Activated T-helper 2 cell treated with anti-CD3 and anti-CD28 coated beads, Interferon-gamma antibody, Interleukin-2, Interleukin-4, amounts not matched to agents 10 μg/mL and 5 μg/mL and 100 μg/mL, durations not matched to agents 14 hours and 24 hours and 36 hours (primary cell): ENCODE data around the gene TYW1B. TPM values are rescaled to one million over a fixed set of nuclear protein-coding genes. Genes with fewer than 3 reads are reported as not detected.
"Not testable (repeated sequence)": the region's sequence is repeated elsewhere in the genome, so short reads cannot be mapped to it uniquely, and the experiment has no call there.

Experiments
- DNase-seq: peaks from one replicate; pipeline ENCODE4 v3.0.0; 2021; ENCODE audit warnings: low spot score
- H3K27ac Mint-ChIP-seq: one replicate; pipeline ENCODE4 v1.8.0; 2021; ENCODE audit warnings: mixed read lengths
- H3K27me3 Mint-ChIP-seq: one replicate; pipeline ENCODE4 v1.8.0; 2021; ENCODE audit warnings: low read depth, mixed read lengths
- H3K36me3 Mint-ChIP-seq: one replicate; pipeline ENCODE4 v1.8.0; 2021; ENCODE audit warnings: low read depth, mixed read lengths
- H3K4me1 Mint-ChIP-seq: one replicate; pipeline ENCODE4 v1.8.0; 2021; ENCODE audit warnings: low read depth, mixed read lengths
- H3K4me3 Mint-ChIP-seq: one replicate; pipeline ENCODE4 v1.8.0; 2021; ENCODE audit warnings: low read depth, mild to moderate bottlenecking, moderate library complexity, mixed read lengths
- H3K9me3 Mint-ChIP-seq: one replicate; pipeline ENCODE4 v1.8.0; 2021; ENCODE audit warnings: mixed read lengths
- intact Hi-C: fragments of 100-400 bp; cut with micrococcal nuclease; formaldehyde crosslinking; loops from one replicate; pipeline ENCODE4 v1.15.1; 2023
- total RNA-seq: library from RNA; stranded (reverse); gene quantifications from 2 replicates; pipeline ENCODE4 v1.2.3, GENCODE V29; 2022

The TYW1B gene
- total RNA-seq, 1 donor from 2014 or later: 3.6 TPM

DNA sequence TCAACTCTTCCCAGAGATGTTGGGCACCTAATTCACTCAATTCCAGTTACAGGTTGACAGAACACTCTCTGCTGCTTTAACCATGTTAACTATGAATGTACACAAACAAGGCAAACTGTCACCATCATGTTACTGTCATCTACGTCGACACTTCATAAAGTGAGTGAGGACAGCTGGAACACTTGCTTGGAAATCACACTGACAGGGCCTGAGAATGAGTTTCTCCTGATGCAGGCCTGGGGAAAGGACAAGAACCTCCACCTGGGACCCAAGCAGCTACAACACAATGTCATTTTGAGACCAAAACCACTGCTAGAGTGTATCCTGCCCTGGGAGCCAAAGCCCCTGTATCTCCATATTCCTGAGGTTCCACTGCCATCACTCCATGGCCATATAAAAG is 98.9 kb downstream of the TYW1B start:
- H3K4me3 Mint-ChIP-seq, DNase-seq, intact Hi-C loops, H3K27me3 Mint-ChIP-seq, H3K4me1 Mint-ChIP-seq, H3K27ac Mint-ChIP-seq: not testable (repeated sequence)
- Mint-ChIP-seq H3K36me3 (peaks cover 37% of the 10 kb centered on the region), H3K9me3 (peaks cover 35% of the 10 kb centered on the region)

DNA sequence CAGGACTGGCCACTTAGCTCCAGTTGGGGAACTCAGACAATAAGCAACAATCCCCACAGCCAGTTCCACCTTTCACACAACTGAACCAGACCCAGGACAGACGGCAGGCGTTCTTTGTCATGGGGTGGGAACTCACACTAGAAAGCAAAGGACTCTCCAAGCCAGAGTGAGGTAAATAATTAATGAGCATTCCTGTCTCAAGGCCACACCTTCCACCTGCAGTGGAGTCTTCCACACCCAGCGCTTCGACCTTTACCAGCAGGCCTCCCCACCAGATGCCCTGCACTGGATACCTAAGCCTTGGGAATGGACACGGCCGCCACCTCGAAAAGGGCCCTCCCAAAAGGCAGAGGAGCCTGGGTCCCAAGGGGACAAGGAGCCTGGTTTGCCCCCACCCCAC is 105.3 kb downstream of the TYW1B start:
- H3K9me3 Mint-ChIP-seq, H3K27me3 Mint-ChIP-seq, H3K27ac Mint-ChIP-seq, DNase-seq, H3K4me1 Mint-ChIP-seq, intact Hi-C loops, H3K4me3 Mint-ChIP-seq: not testable (repeated sequence)
- H3K36me3 Mint-ChIP-seq: peaks cover 11% of the 10 kb centered on the region

DNA sequence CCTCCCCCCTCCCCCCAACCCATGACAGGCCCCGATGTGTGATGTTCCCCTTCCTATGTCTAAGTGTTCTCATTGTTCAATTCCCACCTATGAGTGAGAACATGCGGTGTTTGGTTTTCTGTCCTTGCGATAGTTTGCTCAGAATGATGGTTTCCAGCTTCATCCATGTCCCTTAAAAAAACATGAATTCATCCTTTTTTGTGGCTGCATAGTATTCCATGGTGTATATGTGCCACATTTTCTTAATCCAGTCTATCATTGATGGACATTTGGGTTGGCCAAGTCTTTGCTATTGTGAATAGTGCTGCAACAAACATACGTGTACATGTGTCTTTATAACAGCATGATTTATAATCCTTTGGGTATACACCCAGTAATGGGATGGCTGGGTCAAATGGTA is 107.1 kb downstream of the TYW1B start:
- H3K27ac Mint-ChIP-seq, H3K9me3 Mint-ChIP-seq, H3K27me3 Mint-ChIP-seq, H3K4me1 Mint-ChIP-seq, DNase-seq, H3K36me3 Mint-ChIP-seq, H3K4me3 Mint-ChIP-seq, intact Hi-C loops: not testable (repeated sequence)

DNA sequence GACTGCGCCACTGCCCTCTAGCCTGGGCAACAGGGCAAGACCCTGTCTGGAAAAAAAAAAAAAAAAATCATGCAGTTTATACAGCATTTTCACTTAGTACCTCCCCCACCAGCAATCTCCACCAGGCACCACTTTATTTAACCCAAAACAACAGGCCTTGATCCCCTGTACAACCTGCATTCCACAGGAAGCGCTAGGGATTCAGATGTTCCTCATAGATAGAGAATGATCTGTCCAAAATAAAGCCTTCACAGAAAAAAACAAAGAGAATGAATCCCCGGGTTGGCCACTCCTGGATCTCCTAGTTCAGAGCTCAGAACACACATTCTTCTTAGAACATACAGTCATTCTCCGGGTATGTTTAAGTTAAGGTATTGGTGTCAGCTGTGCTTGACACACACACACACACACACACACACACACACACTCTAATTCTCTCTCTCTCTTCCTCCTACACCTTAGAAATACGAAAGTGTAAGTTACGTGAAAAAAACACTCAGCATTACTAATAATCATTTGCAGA is 110.7 kb downstream of the TYW1B start:
- DNase-seq, H3K9me3 Mint-ChIP-seq, H3K4me1 Mint-ChIP-seq, intact Hi-C loops, H3K4me3 Mint-ChIP-seq, H3K27me3 Mint-ChIP-seq, H3K27ac Mint-ChIP-seq: not testable (repeated sequence)
- peaks cover 12% of the 10 kb centered on the region for H3K36me3 Mint-ChIP-seq

DNA sequence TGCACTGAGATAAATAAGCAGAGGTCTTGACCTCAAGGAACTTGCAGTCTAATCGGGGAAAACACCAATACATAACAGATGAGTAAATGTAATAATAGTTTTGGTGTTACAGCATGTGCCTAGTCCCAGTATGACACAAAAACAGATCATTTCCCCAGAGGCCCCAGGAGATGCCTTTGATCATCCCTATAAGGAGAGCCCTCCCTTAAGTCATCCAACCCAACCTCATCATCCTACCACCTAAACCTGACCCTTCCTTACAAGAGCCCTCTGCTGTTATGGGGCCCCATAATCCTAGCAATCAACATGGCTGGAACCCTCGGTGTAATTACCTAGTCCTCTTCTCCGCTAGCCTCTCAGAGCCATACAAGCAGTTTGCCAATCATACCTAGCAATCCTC is 116.1 kb downstream of the TYW1B start:
- H3K36me3 Mint-ChIP-seq: peaks cover 30% of the 10 kb centered on the region
- DNase-seq, H3K4me1 Mint-ChIP-seq, H3K4me3 Mint-ChIP-seq, intact Hi-C loops, H3K27me3 Mint-ChIP-seq, H3K27ac Mint-ChIP-seq: not testable (repeated sequence)
- H3K9me3 Mint-ChIP-seq: peaks cover 13% of the 10 kb centered on the region

DNA sequence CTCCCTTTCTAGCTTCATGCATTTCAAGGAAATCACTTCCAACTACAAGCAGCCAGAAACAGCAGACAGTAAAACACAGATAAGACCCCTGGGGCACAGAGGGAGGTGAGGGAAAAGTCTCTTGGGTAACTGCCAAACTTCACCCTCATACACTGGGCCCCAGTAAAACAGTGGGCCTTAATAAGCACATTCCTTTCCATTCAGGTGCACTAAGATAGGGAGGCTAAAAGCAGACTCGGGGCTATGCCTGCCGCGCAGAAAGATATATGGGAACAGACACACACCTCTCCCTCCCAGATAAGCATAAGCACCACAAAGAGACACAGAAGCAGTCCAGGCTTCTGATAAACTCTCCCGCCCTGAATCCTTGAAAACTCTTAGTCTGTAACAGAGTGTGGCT is 117.0 kb downstream of the TYW1B start:
- Mint-ChIP-seq H3K4me1 (no peaks in the 10 kb centered on the region), H3K27me3 (no peaks in the 10 kb centered on the region), H3K27ac (no peak overlapping the region), H3K4me3 (no peak overlapping the region), H3K36me3 (peaks cover 31% of the 10 kb centered on the region), H3K9me3 (peaks cover 13% of the 10 kb centered on the region)
- no peak for DNase-seq
- intact Hi-C loops: no loop called here

DNA sequence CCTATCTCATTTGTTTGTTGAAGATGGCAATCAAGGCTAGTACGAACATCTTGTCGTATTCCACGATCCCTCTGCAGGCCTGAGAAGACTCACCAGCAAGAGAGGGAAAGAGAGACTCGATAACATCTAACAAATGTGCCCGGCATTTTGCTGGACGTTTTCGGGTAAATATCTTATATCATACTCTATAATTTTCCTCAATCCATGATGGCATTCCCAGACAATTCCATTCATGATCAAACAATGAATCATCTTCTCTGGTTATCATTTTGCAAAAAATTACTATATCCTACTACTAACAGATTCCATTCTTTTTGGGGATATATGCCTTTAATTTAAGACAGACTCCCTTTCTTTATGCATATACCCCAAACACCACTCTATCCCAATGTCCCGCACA is 118.1 kb downstream of the TYW1B start:
- no peaks in the 10 kb centered on the region for H3K4me1 Mint-ChIP-seq
- H3K27ac Mint-ChIP-seq: no peak overlapping the region
- no peak overlapping the region for H3K4me3 Mint-ChIP-seq
- H3K9me3 Mint-ChIP-seq: peaks cover 13% of the 10 kb centered on the region
- intact Hi-C loops: no loop called here
- no peak for DNase-seq
- H3K27me3 Mint-ChIP-seq: no peaks in the 10 kb centered on the region
- peaks cover 31% of the 10 kb centered on the region for H3K36me3 Mint-ChIP-seq

DNA sequence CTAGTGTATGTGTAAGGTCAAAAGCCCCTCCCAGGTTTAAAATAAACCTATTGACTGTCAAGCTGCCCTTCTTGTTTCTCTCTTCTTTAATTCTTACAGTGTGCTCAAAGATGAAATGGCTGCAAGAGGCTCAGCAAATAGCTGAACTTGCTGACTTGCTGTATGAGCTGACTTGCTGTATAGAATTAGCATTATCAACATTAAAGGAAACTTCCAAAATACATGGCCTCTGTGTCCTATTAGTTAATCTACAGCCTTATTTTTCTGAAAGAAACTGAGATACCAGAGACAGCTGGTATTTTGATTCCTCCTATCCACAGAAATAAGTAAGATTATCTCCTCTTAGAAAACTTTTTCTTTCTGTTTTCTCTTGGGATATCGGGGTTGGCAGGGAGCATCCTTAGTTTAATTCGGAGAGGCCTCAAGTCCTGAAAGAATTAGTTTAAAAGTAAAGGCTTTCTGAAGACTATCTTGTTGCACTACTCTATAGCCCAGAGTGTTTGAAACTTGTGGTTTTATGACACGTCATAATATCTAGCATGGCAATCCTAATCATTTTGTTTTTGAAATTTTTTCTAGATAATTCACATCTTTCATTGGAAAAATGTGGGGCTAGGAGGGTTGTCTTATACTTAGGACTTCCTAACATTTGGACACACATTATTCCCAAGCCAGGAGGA is 119.5 kb downstream of the TYW1B start:
- H3K27ac Mint-ChIP-seq, H3K27me3 Mint-ChIP-seq, H3K4me1 Mint-ChIP-seq, intact Hi-C loops, DNase-seq, H3K4me3 Mint-ChIP-seq: not testable (repeated sequence)
- Mint-ChIP-seq H3K36me3 (peaks cover 31% of the 10 kb centered on the region), H3K9me3 (peaks cover 13% of the 10 kb centered on the region)

DNA sequence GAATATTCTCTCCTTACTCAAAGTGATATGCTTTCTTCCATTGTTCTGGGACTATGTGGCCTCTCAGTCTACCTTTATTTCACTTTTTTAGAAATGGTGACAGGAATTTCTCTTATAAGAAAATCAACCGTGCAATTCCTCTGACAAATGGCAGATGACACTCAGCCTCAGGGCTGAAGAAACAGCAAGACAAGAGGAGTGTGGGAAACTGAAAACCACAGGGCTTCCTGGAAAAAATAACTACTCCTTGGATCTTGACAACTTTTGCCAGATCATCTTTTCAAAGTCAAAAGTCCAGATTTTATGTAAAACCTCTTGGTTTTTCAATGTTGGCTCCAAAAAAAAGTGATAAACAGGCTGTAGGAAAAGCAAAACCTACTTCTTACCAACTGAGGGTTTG is 121.5 kb downstream of the TYW1B start:
- no peaks in the 10 kb centered on the region for H3K4me1 Mint-ChIP-seq
- H3K27me3 Mint-ChIP-seq: no peaks in the 10 kb centered on the region
- intact Hi-C loops: no loop called here
- H3K27ac Mint-ChIP-seq: no peak overlapping the region
- H3K4me3 Mint-ChIP-seq: no peak overlapping the region
- H3K9me3 Mint-ChIP-seq: peaks cover 13% of the 10 kb centered on the region
- H3K36me3 Mint-ChIP-seq: peaks cover 21% of the 10 kb centered on the region
- no peak for DNase-seq

DNA sequence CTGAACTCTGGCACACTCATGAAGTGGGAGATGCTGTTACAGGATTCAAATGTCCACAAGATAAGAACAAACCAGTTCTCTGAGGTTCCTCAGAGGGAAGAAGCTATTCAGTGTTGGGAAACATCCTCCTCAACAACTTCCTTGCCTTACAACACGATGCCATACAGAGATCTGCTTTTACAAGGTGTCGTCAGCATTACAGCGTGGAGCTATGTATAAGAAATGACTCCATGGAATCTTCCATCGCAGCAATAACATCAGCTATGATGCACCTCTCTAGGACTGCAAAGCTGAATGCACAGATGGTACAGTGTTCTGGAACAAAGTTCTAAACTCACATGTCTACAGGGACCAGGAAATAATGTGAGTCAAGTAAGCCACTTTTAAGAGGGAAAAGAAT is 122.3 kb downstream of the TYW1B start:
- H3K36me3 Mint-ChIP-seq: peaks cover 19% of the 10 kb centered on the region
- H3K4me1 Mint-ChIP-seq, DNase-seq, intact Hi-C loops, H3K4me3 Mint-ChIP-seq, H3K27me3 Mint-ChIP-seq, H3K27ac Mint-ChIP-seq: not testable (repeated sequence)
- peaks cover 13% of the 10 kb centered on the region for H3K9me3 Mint-ChIP-seq

DNA sequence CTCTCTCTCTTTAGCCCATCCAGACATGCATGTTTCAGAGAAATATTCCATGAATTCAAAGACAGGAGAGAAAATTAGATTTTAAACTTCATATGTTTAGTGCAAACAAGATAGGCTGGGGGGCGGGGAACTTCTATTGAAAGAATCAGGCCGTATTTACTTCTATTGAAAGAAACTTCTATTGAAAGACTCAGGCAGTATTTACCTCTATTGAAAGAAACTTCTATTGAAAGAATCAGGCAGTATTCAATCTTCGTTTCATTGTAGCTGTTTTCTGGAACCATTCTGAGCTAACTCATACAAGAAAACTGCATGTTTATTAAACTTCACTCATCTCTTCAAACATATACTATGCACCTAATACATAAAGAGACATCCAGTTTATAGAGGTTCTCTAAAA is 123.1 kb downstream of the TYW1B start:
- Mint-ChIP-seq H3K27ac (no peak overlapping the region), H3K4me3 (no peak overlapping the region), H3K27me3 (no peaks in the 10 kb centered on the region), H3K9me3 (peaks cover 13% of the 10 kb centered on the region), H3K36me3 (peaks cover 15% of the 10 kb centered on the region), H3K4me1 (no peaks in the 10 kb centered on the region)
- no peak for DNase-seq
- intact Hi-C loops: no loop called here

DNA sequence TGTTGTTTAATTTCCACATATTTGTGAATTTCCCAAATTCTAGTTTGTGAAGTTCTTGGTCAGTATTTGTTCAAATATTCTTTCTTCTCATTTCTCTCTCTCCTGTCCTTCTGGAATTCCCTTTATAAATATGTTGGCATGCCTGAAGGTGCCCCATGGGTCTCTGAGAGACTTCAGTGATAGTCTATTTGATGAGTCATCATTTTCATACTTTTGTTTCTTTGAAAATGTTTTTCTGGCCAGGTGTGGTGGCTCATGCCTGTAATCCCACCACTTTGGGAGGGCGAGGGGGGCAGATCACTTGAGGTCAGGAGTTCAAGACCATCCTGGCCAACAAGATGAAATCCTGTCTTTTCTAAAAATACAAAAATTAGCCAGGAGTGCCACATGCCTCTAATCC is 127.5 kb downstream of the TYW1B start:
- H3K4me3 Mint-ChIP-seq, H3K4me1 Mint-ChIP-seq, H3K9me3 Mint-ChIP-seq, H3K27ac Mint-ChIP-seq, H3K27me3 Mint-ChIP-seq, intact Hi-C loops, DNase-seq, H3K36me3 Mint-ChIP-seq: not testable (repeated sequence)

DNA sequence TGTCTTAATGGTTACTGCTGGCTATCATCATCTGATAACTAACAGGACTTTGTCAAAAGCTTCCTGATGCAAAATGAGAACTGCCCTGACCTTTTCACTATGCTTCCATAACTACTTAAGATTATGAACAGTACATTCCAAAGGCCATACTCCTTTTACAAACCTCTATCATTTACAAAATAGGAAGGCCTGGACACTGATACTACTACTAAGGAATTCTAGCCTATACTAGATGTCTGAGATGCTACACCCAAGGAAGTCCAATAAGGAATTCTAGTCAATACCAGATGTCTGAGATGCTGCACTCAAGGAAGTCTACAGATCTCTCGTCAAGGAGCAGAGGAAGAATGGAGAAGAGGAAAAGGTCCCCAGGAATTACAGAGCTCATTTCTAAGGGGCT is 130.9 kb downstream of the TYW1B start:
- H3K4me1 Mint-ChIP-seq, H3K36me3 Mint-ChIP-seq, intact Hi-C loops, H3K27ac Mint-ChIP-seq, DNase-seq, H3K27me3 Mint-ChIP-seq, H3K4me3 Mint-ChIP-seq, H3K9me3 Mint-ChIP-seq: not testable (repeated sequence)

DNA sequence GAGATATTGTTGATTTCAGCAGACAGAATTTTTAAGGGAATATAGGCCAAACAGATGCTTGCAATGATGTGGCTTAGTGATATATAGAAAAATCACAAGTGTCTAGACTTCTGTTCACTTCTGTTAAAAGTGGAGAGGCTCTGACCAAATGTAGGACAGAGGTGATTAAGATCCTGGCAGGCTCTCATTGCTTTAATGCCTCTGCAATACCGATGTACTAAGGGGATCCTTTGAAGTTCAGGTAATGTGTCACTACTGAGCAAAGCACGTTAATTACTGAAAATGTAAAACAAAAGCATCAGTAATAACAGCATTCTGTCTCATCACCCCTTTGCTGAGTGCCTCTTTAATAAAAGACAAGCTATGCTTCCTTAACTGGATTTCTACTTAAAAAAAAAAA is 131.4 kb downstream of the TYW1B start:
- H3K27ac Mint-ChIP-seq, DNase-seq, H3K36me3 Mint-ChIP-seq, H3K4me1 Mint-ChIP-seq, intact Hi-C loops, H3K4me3 Mint-ChIP-seq, H3K9me3 Mint-ChIP-seq, H3K27me3 Mint-ChIP-seq: not testable (repeated sequence)
